A673 (cell line): Measurements from ENCODE around the gene HBA1. TPM values are rescaled to one million over a fixed set of nuclear protein-coding genes. Genes with fewer than 3 reads are reported as not detected.
"Not testable (repeated sequence)": the region's sequence is repeated elsewhere in the genome, so short reads cannot be mapped to it uniquely, and the experiment has no call there.

Source experiments
- BruUV-seq: library from RNA; stranded (reverse); fragments of 400-500 nt; replicated peaks from 2 replicates; lab custom pipeline; 2021; lab: Mats Ljungman, UMichigan
- CTCF ChIA-PET: fragments of 300-600 bp; sonication (Branson Sonifier 250); formaldehyde crosslinking; loops from one replicate; lab custom pipeline; 2022; ENCODE audit warnings: antibody characterized with exemption; lab: Charles Lee
- POLR2A ChIA-PET: fragments of 300-600 bp; sonication (Branson Sonifier 250); formaldehyde crosslinking; loops from one replicate; lab custom pipeline; 2022; ENCODE audit warnings: antibody characterized with exemption; ENCODE audit not compliant: low non-redundant PET; lab: Charles Lee
- DNase-seq: peaks from one replicate; pipeline ENCODE4 v3.0.0-alpha.2; 2015; ENCODE audit warnings: low spot score
- H3K27ac ChIP-seq: fragments of 200-600 bp; sonication (generic); 2 replicates; pipeline ENCODE4 v1.5.1; 2016; ENCODE audit warnings: mixed run types, low read depth, mild to moderate bottlenecking, mixed read lengths, antibody characterized with exemption, low read length; ENCODE audit not compliant: poor library complexity, severe bottlenecking
- H3K27me3 ChIP-seq: fragments of 200-600 bp; sonication (generic); replicated peaks from 2 replicates; pipeline ENCODE4 v1.6.1; 2017; ENCODE audit warnings: mixed run types, low read depth, mild to moderate bottlenecking, mixed read lengths, antibody characterized with exemption, low read length; ENCODE audit not compliant: insufficient read depth, poor library complexity
- H3K36me3 ChIP-seq: fragments of 200-600 bp; sonication (generic); 2 replicates; pipeline ENCODE4 v1.6.1; 2016; ENCODE audit warnings: mixed run types, mild to moderate bottlenecking, mixed read lengths, antibody characterized with exemption, low read length; ENCODE audit not compliant: insufficient read depth, poor library complexity, severe bottlenecking
- H3K4me1 ChIP-seq: fragments of 200-600 bp; sonication (generic); 2 replicates; pipeline ENCODE4 v1.6.1; 2017; ENCODE audit warnings: mixed run types, mild to moderate bottlenecking, mixed read lengths, antibody characterized with exemption, low read length; ENCODE audit not compliant: insufficient read depth, poor library complexity, severe bottlenecking
- H3K4me3 ChIP-seq: fragments of 200-600 bp; sonication (generic); 2 replicates; pipeline ENCODE4 v1.5.1; 2016; ENCODE audit warnings: low read depth, mixed run types, mild to moderate bottlenecking, mixed read lengths, low read length; ENCODE audit not compliant: poor library complexity, severe bottlenecking
- H3K9me3 ChIP-seq: fragments of 200-600 bp; sonication (generic); 2 replicates; pipeline ENCODE4 v1.6.1; 2016; ENCODE audit warnings: mixed run types, low read depth, mild to moderate bottlenecking, mixed read lengths, antibody characterized with exemption, low read length; ENCODE audit not compliant: poor library complexity, severe bottlenecking
- CTCF ChIP-seq: fragments of 300-800, 200-600 bp; sonication (generic); conservative IDR thresholded peaks from 2 replicates; pipeline ENCODE4 v1.5.1; 2017; ENCODE audit warnings: low read depth, mild to moderate bottlenecking, antibody characterized with exemption, low read length, moderate library complexity, mixed read lengths
- EZH2 ChIP-seq: fragments of 200-600 bp; sonication (generic); IDR thresholded peaks from 2 replicates; pipeline ENCODE4 v1.6.1; 2017; ENCODE audit warnings: borderline replicate concordance, low read depth, mild to moderate bottlenecking, mixed read lengths, antibody characterized with exemption, low read length; ENCODE audit not compliant: poor library complexity, severe bottlenecking
- intact Hi-C: fragments of 100-400 bp; cut with micrococcal nuclease; formaldehyde crosslinking; loops from one replicate; pipeline ENCODE4 v1.10.0; 2022; ENCODE audit not compliant: unreplicated experiment
- total RNA-seq: library from RNA; stranded (reverse); gene quantifications from 2 replicates; pipeline ENCODE4 v1.2.3, GENCODE V29; 2021

HBA1 gene
- total RNA-seq, 1 experiment from 2014 or later = 5.9 TPM

- no peak for TF ChIP-seq EZH2
- TF ChIP-seq CTCF = no peak
- BruUV-seq = no TSS peak
- CTCF ChIA-PET = no interaction called here
- intact Hi-C loops = no loop called here
- POLR2A ChIA-PET = no interaction called here
- Histone ChIP-seq H3K9me3 (no peaks in the 10 kb centered on the region), H3K4me3 (no peak overlapping the region), H3K27ac (no peak overlapping the region), H3K4me1 (peaks cover 6% of the 10 kb centered on the region), H3K36me3 (no peaks in the 10 kb centered on the region), H3K27me3 (peaks cover 5% of the 10 kb centered on the region)
- no peak for DNase-seq
Observed at GRCh38 chr16:160691-161190, 15.7 kb upstream of the HBA1 start.

GRCh38 chr16:162271-162991 is 14.0 kb upstream of the HBA1 start:
- CTCF ChIA-PET = no interaction called here
- DNase-seq = no peak
- Histone ChIP-seq H3K36me3 (no peaks in the 10 kb centered on the region), H3K9me3 (no peaks in the 10 kb centered on the region), H3K4me3 (no peak overlapping the region), H3K4me1 (peaks cover 12% of the 10 kb centered on the region), H3K27ac (no peak overlapping the region), H3K27me3 (peaks cover 20% of the 10 kb centered on the region)
- TF ChIP-seq EZH2 (no peak), CTCF (no peak)
- BruUV-seq = no TSS peak
- POLR2A ChIA-PET = no interaction called here
- intact Hi-C loops = no loop called here

- intact Hi-C loops, H3K4me3 ChIP-seq, BruUV-seq, H3K27ac ChIP-seq, DNase-seq, H3K9me3 ChIP-seq, H3K36me3 ChIP-seq, CTCF ChIA-PET, POLR2A ChIA-PET: not testable (repeated sequence)
- Histone ChIP-seq H3K27me3 (peaks cover 20% of the 10 kb centered on the region), H3K4me1 (peaks cover 12% of the 10 kb centered on the region)
Observed at GRCh38 chr16:163139-163538, 13.3 kb upstream of the HBA1 start.

GRCh38 chr16:163696-164095 is 12.8 kb upstream of the HBA1 start:
- intact Hi-C loops, POLR2A ChIA-PET, BruUV-seq, H3K27ac ChIP-seq, DNase-seq, CTCF ChIA-PET, H3K36me3 ChIP-seq, H3K4me3 ChIP-seq, H3K9me3 ChIP-seq: not testable (repeated sequence)
- Histone ChIP-seq H3K27me3 (peaks cover 20% of the 10 kb centered on the region), H3K4me1 (peaks cover 12% of the 10 kb centered on the region)

- POLR2A ChIA-PET, BruUV-seq: not testable (repeated sequence)
- peaks cover 20% of the 10 kb centered on the region for H3K27me3 ChIP-seq
Observed at GRCh38 chr16:164134-164823, 12.2 kb upstream of the HBA1 start.

More at GRCh38 chr16:164134-164823, 12.2 kb upstream of the HBA1 start:
- intact Hi-C loops, H3K9me3 ChIP-seq, CTCF ChIA-PET, H3K27ac ChIP-seq, H3K4me3 ChIP-seq, H3K36me3 ChIP-seq, DNase-seq: not testable (repeated sequence)
- peaks cover 12% of the 10 kb centered on the region for H3K4me1 ChIP-seq
